K562 (cell line): ENCODE data around the gene GATAD2B.
"Not testable (repeated sequence)": the region's sequence is repeated elsewhere in the genome, so short reads cannot be mapped to it uniquely, and the experiment has no call there.

Source experiments
- CTCF ChIP-seq, 3 experiments: IDR thresholded peaks in 2 of 3; conservative IDR thresholded peaks in 1 of 3; 2 replicates each; pipeline ENCODE4 v1.5.1; 2011 to 2012; ENCODE audit warnings: low read length in 3 of 3, mild to moderate bottlenecking in 3 of 3, control low read depth in 2 of 3, improper control_type of control experiment in 1 of 3, inconsistent platforms in 1 of 3, low read depth in 1 of 3, mixed read lengths in 1 of 3, moderate library complexity in 1 of 3; ENCODE audit not compliant: insufficient read depth in 2 of 3
- MECOM ChIP-seq: fragments of 250-450 bp; sonication (Bioruptor Pico); IDR thresholded peaks from 2 replicates; pipeline ENCODE4 v1.8.0; 2022; ENCODE audit warnings: inconsistent platforms
- MLX ChIP-seq, 2 experiments: fragments of 450-650 bp in 1 of 2; sonication (generic) in 1 of 2; formaldehyde crosslinking; conservative IDR thresholded peaks; 2 replicates each; pipeline versions ENCODE4 v1.4.0 to v1.8.1; 2020 to 2022; ENCODE audit warnings: mild to moderate bottlenecking in 1 of 2, missing genetic modification reagents in 1 of 2
- NFATC3 ChIP-seq: fragments of 450-650 bp; IDR thresholded peaks from 2 replicates; pipeline ENCODE4 v1.6.1; 2017; ENCODE audit warnings: mild to moderate bottlenecking
- SRSF9 ChIP-seq: fragments of 200-400 bp; formaldehyde crosslinking; IDR thresholded peaks from 2 replicates; pipeline ENCODE4 v1.6.1; 2017; ENCODE audit warnings: low read depth, low read length, borderline replicate concordance
- STAT6 ChIP-seq: sonication (generic); formaldehyde crosslinking; IDR thresholded peaks from 2 replicates; pipeline ENCODE4 v1.8.1; 2023; ENCODE audit warnings: mild to moderate bottlenecking, missing genetic modification reagents
- ZNF263 ChIP-seq: sonication (generic); formaldehyde crosslinking; IDR thresholded peaks from 2 replicates; pipeline ENCODE4 v1.8.0; 2022; ENCODE audit warnings: mild to moderate bottlenecking, missing genetic modification reagents, borderline replicate concordance
- ZNF384 ChIP-seq: IDR thresholded peaks from 2 replicates; pipeline ENCODE4 v1.6.1; 2012; ENCODE audit warnings: low read depth, low read length, improper control_type of control experiment

- TF ChIP-seq MECOM; CTCF (IDR thresholded peaks at IDR 0.05 in 2 of 3, conservative IDR thresholded peaks at IDR 0.05 in 1 of 3; ENCODE audit: insufficient read depth in 2 of 3, low read depth in 1 of 3, low read length in 3 of 3); SRSF9; ZNF384; ZNF263 (CRISPR knock-in tag); NFATC3; STAT6 (CRISPR knock-in tag); MLX (CRISPR knock-in tag; conservative IDR thresholded peaks at IDR 0.05): not testable (repeated sequence)
These were observed 78.4 kb downstream of the GATAD2B start for GRCh38 chr1:153844349-153844748.
